Activated CD8-positive, alpha-beta T cell treated with anti-CD3 and anti-CD28 coated beads for 36 hours (primary cell): ENCODE data around the gene HADH. TPM values are rescaled to one million over a fixed set of nuclear protein-coding genes. Genes with fewer than 3 reads are reported as not detected.

ENCODE experiments used
- ATAC-seq: fragments of 200-7000 bp; cut with Tn5 transposase; one replicate; pipeline ENCODE4 v1.10.0; 2021; ENCODE audit warnings: mild to moderate bottlenecking, moderate library complexity
- CTCF ChIA-PET: fragments of 350-600 bp; sonication (Branson Sonifier 250); formaldehyde crosslinking; loops from one replicate; lab custom pipeline; 2021; ENCODE audit warnings: antibody characterized with exemption; lab: Charles Lee
- POLR2A ChIA-PET: fragments of 350-600 bp; sonication (Branson Sonifier 250); formaldehyde crosslinking; loops from one replicate; lab custom pipeline; 2021; ENCODE audit warnings: antibody characterized with exemption; lab: Charles Lee
- DNase-seq: peaks from one replicate; pipeline ENCODE4 v3.0.0-alpha.2; 2020
- H3K27ac Mint-ChIP-seq: one replicate; pipeline ENCODE4 v1.8.0; 2021; ENCODE audit warnings: mild to moderate bottlenecking, mixed read lengths
- H3K27me3 Mint-ChIP-seq: one replicate; pipeline ENCODE4 v1.8.0; 2021; ENCODE audit warnings: mixed read lengths
- H3K36me3 Mint-ChIP-seq: one replicate; pipeline ENCODE4 v1.8.0; 2021; ENCODE audit warnings: low read depth, mixed read lengths
- H3K4me1 Mint-ChIP-seq: one replicate; pipeline ENCODE4 v1.8.0; 2021; ENCODE audit warnings: low read depth, mixed read lengths
- H3K4me3 Mint-ChIP-seq: one replicate; pipeline ENCODE4 v1.8.0; 2021; ENCODE audit warnings: mild to moderate bottlenecking, moderate library complexity, mixed read lengths
- H3K9me3 Mint-ChIP-seq: one replicate; pipeline ENCODE4 v1.8.0; 2021; ENCODE audit warnings: mixed read lengths
- CTCF ChIP-seq: fragments of 200-600 bp; IDR thresholded peaks from one replicate; pipeline ENCODE4 v1.8.0; 2022; ENCODE audit warnings: antibody characterized with exemption, mild to moderate bottlenecking
- intact Hi-C: fragments of 100-400 bp; cut with micrococcal nuclease; formaldehyde crosslinking; loops from one replicate; pipeline ENCODE4 v1.10.0; 2022
- total RNA-seq, 2 experiments: library from RNA; stranded (reverse); gene quantifications; one replicate each; pipeline ENCODE4 v1.2.3, GENCODE V29; 2021

Gene HADH
- total RNA-seq, 2 experiments from 2014 or later = 50.3 to 50.7 TPM

- ATAC-seq = no peak
These were observed 64.4 kb downstream of the HADH start for GRCh38 chr4:108054025-108054638.

GRCh38 chr4:108055787-108056186, 66.1 kb downstream of the HADH start:
- intact Hi-C loops = no loop called here
- ChIA-PET CTCF (interaction anchor here (1.1 to 3.0 kb wide), 5 partner anchors 30 to 517 kb away, joined by 3 to 9 read pairs (median 4); partner anchors contain the start of gene LEF1), POLR2A (interaction anchor here (1.1 to 1.7 kb wide), 2 partner anchors 9 to 10 kb away, joined by 3 to 4 read pairs; no protein-coding TSS in a partner anchor)
- no peak for DNase-seq
- H3K4me3 Mint-ChIP-seq = no peak overlapping the region
- peaks cover 44% of the 10 kb centered on the region for H3K36me3 Mint-ChIP-seq
- no peaks in the 10 kb centered on the region for H3K27me3 Mint-ChIP-seq
- TF ChIP-seq CTCF = no peak
- H3K4me1 Mint-ChIP-seq = peaks cover 87% of the 10 kb centered on the region
- H3K27ac Mint-ChIP-seq = peak overlapping the region; percentile 79
- no peak for ATAC-seq
- no peaks in the 10 kb centered on the region for H3K9me3 Mint-ChIP-seq

More at GRCh38 chr4:108054025-108054638, 64.4 kb downstream of the HADH start:
- H3K4me3 Mint-ChIP-seq = no peak overlapping the region
- peaks cover 46% of the 10 kb centered on the region for H3K36me3 Mint-ChIP-seq
- H3K4me1 Mint-ChIP-seq = peaks cover 89% of the 10 kb centered on the region
- POLR2A ChIA-PET = interaction anchor here (1.2 to 2.6 kb wide), 4 partner anchors 17 to 62 kb away, joined by 4 to 10 read pairs (median 8); no protein-coding TSS in a partner anchor
- TF ChIP-seq CTCF = no peak
- H3K27me3 Mint-ChIP-seq = no peaks in the 10 kb centered on the region
- H3K9me3 Mint-ChIP-seq = no peaks in the 10 kb centered on the region
- DNase-seq = no peak
- H3K27ac Mint-ChIP-seq = peak overlapping the region; percentile 98
- intact Hi-C loops = no loop called here
- CTCF ChIA-PET = interaction anchor here (0.8 to 3.0 kb wide), 9 partner anchors 9 to 458 kb away, joined by 3 to 11 read pairs (median 3); no protein-coding TSS in a partner anchor

- H3K27me3 Mint-ChIP-seq = no peaks in the 10 kb centered on the region
- ATAC-seq (no peak), DNase-seq (no peak)
- TF ChIP-seq CTCF = no peak
- intact Hi-C loops = no loop called here
- ChIA-PET CTCF (interaction anchor here (1.8 to 2.0 kb wide), 2 partner anchors 38 to 516 kb away, joined by 4 to 6 read pairs; no protein-coding TSS in a partner anchor), POLR2A (interaction anchor here (1.7 kb wide), 1 partner anchor 8 kb away, joined by 4 read pairs; no protein-coding TSS in a partner anchor)
- H3K36me3 Mint-ChIP-seq = peaks cover 42% of the 10 kb centered on the region
- no peak overlapping the region for H3K4me3 Mint-ChIP-seq
- H3K4me1 Mint-ChIP-seq = peaks cover 86% of the 10 kb centered on the region
- peak overlapping the region; percentile 79 for H3K27ac Mint-ChIP-seq
- no peaks in the 10 kb centered on the region for H3K9me3 Mint-ChIP-seq
These were observed 66.7 kb downstream of the HADH start for GRCh38 chr4:108056418-108056817.

- H3K4me1 Mint-ChIP-seq = peaks cover 75% of the 10 kb centered on the region
- intact Hi-C loops = no loop called here
- peak overlapping the region; percentile 55 for H3K27ac Mint-ChIP-seq
These were observed 69.2 kb downstream of the HADH start for GRCh38 chr4:108058685-108059440.

More at GRCh38 chr4:108058685-108059440, 69.2 kb downstream of the HADH start:
- no peak for TF ChIP-seq CTCF
- Mint-ChIP-seq H3K36me3 (peaks cover 38% of the 10 kb centered on the region), H3K4me3 (no peak overlapping the region), H3K9me3 (no peaks in the 10 kb centered on the region), H3K27me3 (no peaks in the 10 kb centered on the region)
- DNase-seq (no peak), ATAC-seq (no peak)
- CTCF ChIA-PET = interaction anchor here (0.9 to 3.4 kb wide), 8 partner anchors 9 to 514 kb away, joined by 3 to 16 read pairs (median 4); partner anchors contain the start of gene LEF1
- POLR2A ChIA-PET = no interaction called here
